Brain microvascular endothelial cell (primary cell): ENCODE data around the gene TPPP3.
A peak's percentile ranks its signal among the peaks of the same experiment; 100 is the strongest.

Experiments
- DNase-seq: peaks from one replicate; pipeline ENCODE4 v3.0.0-alpha.2; 2020
- H3K27ac ChIP-seq: fragments of 250-450 bp; sonication (Bioruptor Pico); 2 replicates; pipeline ENCODE4 v1.5.1; 2020; ENCODE audit warnings: mild to moderate bottlenecking, moderate library complexity
- H3K27me3 ChIP-seq: fragments of 250-450 bp; sonication (Bioruptor Pico); replicated peaks from 2 replicates; pipeline ENCODE4 v1.5.1; 2020; ENCODE audit warnings: mild to moderate bottlenecking
- H3K36me3 ChIP-seq: fragments of 250-450 bp; sonication (Bioruptor Pico); replicated peaks from 2 replicates; pipeline ENCODE4 v1.5.1; 2020; ENCODE audit warnings: mild to moderate bottlenecking
- H3K4me3 ChIP-seq: 2 replicates; pipeline ENCODE4 v1.5.1; 2011; ENCODE audit warnings: low read depth, mild to moderate bottlenecking, control low read depth, low read length, moderate library complexity
- CTCF ChIP-seq: IDR thresholded peaks from 2 replicates; pipeline ENCODE4 v1.5.1; 2011; ENCODE audit warnings: low read depth, mild to moderate bottlenecking, moderate library complexity, low read length, control low read depth, inconsistent platforms; ENCODE audit errors: missing control alignments
- in situ Hi-C: cut with HindIII; loops from 2 replicates; pipeline ENCODE4 v1.10.0; 2017; ENCODE audit warnings: low sequenced_read_pairs, low pct_ligation_motif_present

TPPP3 gene

GRCh38 chr16:67395458-67396158 is 2.3 kb upstream of the TPPP3 start:
- in situ Hi-C loops, result no loop called here
- no peak for TF ChIP-seq CTCF
- no peak overlapping the region for H3K27ac ChIP-seq
- H3K36me3 ChIP-seq, result no peaks in the 10 kb centered on the region
- DNase-seq, result no peak
- H3K27me3 ChIP-seq, result peaks cover 4% of the 10 kb centered on the region
- no peak overlapping the region for H3K4me3 ChIP-seq

GRCh38 chr16:67395105-67395457 is 1.8 kb upstream of the TPPP3 start:
- DNase-seq, result no peak
- no peak overlapping the region for H3K4me3 ChIP-seq
- no peak overlapping the region for H3K27ac ChIP-seq
- peaks cover 4% of the 10 kb centered on the region for H3K27me3 ChIP-seq
- in situ Hi-C loops, result no loop called here
- H3K36me3 ChIP-seq, result no peaks in the 10 kb centered on the region
- TF ChIP-seq CTCF, result no peak

GRCh38 chr16:67394155-67395104 is 1.1 kb upstream of the TPPP3 start:
- no peak overlapping the region for H3K27ac ChIP-seq
- no peak overlapping the region for H3K4me3 ChIP-seq
- no peak for TF ChIP-seq CTCF
- no peak for DNase-seq
- in situ Hi-C loops, result no loop called here
- peaks cover 4% of the 10 kb centered on the region for H3K27me3 ChIP-seq
- no peaks in the 10 kb centered on the region for H3K36me3 ChIP-seq

GRCh38 chr16:67393788-67394154 is 473 bp upstream of the TPPP3 start:
- peaks cover 4% of the 10 kb centered on the region for H3K27me3 ChIP-seq

GRCh38 chr16:67392301-67393059 is 818 bp downstream of the TPPP3 start:
- DNase-seq, result no peak
- TF ChIP-seq CTCF, result no peak
- Histone ChIP-seq H3K27ac (no peak overlapping the region), H3K27me3 (peaks cover 4% of the 10 kb centered on the region), H3K4me3 (peak overlapping the region; percentile 38), H3K36me3 (no peaks in the 10 kb centered on the region)
- in situ Hi-C loops, result no loop called here

More at GRCh38 chr16:67393788-67394154, 473 bp upstream of the TPPP3 start:
- no peak for TF ChIP-seq CTCF
- DNase-seq, result no peak
- Histone ChIP-seq H3K4me3 (peak overlapping the region; percentile 30), H3K36me3 (no peaks in the 10 kb centered on the region), H3K27ac (no peak overlapping the region)
- in situ Hi-C loops, result no loop called here
